HepG2 (cell line): Measurements from ENCODE around the gene CUL4A. TPM values are rescaled to one million over a fixed set of nuclear protein-coding genes. Genes with fewer than 3 reads are reported as not detected.

Experiments
- ATAC-seq: fragments of 200-7000 bp; cut with Tn5 transposase; 3 replicates; pipeline ENCODE4 v1.9.1; 2020; ENCODE audit warnings: mild to moderate bottlenecking, moderate library complexity
- BruUV-seq: library from RNA; stranded (reverse); fragments of 400-500 nt; replicated peaks from 2 replicates; lab custom pipeline; 2021; lab: Mats Ljungman, UMichigan
- CTCF ChIA-PET: fragments of 300-600 bp; formaldehyde crosslinking; extraction: SDS; loops from one replicate; lab custom pipeline; 2021; ENCODE audit warnings: low total read pairs, inconsistent platforms, low intra/inter-chr PET ratio; lab: Yijun Ruan, JAX
- POLR2A ChIA-PET: fragments of 350-600 bp; sonication (Branson Sonifier 250); formaldehyde crosslinking; loops from one replicate; lab custom pipeline; 2020; ENCODE audit warnings: antibody characterized with exemption, inconsistent platforms; lab: Yijun Ruan, JAX
- DNase-seq: peaks from one replicate; pipeline ENCODE4 v3.0.0-alpha.2; 2015; ENCODE audit warnings: low spot score
- FAIRE-seq: peaks from 3 replicates; lab custom pipeline; 2011; peaks lifted over from hg19 to GRCh38; lab: Jason Lieb, UNC
- H2AFZ ChIP-seq: one replicate; pipeline ENCODE4 v1.6.1; 2011; ENCODE audit warnings: low read length, inconsistent platforms
- H3K27ac ChIP-seq: fragments of 300-600 bp; 3 replicates; pipeline ENCODE4 v1.8.0; 2011; ENCODE audit warnings: mixed run types, mild to moderate bottlenecking, mixed read lengths, low read length, inconsistent platforms; ENCODE audit not compliant: insufficient read depth; ENCODE audit errors: extremely low read length
- H3K27me3 ChIP-seq, 2 experiments: fragments of 200-600 bp in 1 of 2; 2 replicates in 1 of 2; 3 replicates in 1 of 2; pipeline versions ENCODE4 v1.6.0 to v1.8.0; 2011; ENCODE audit warnings: low read length in 2 of 2, mild to moderate bottlenecking in 2 of 2, moderate library complexity in 2 of 2, inconsistent platforms in 1 of 2; ENCODE audit not compliant: insufficient read depth in 2 of 2, control insufficient read depth in 1 of 2
- H3K36me3 ChIP-seq, 2 experiments: fragments of 200-600 bp in 1 of 2; replicated peaks in 1 of 2; 2 replicates in 1 of 2; 3 replicates in 1 of 2; pipeline versions ENCODE4 v1.5.1 to v1.8.0; 2011; ENCODE audit warnings: low read length in 2 of 2, inconsistent platforms in 1 of 2; ENCODE audit not compliant: insufficient read depth in 2 of 2, control insufficient read depth in 1 of 2
- H3K4me1 ChIP-seq: 2 replicates; pipeline ENCODE4 v1.5.1; 2012; ENCODE audit warnings: low read length, inconsistent platforms; ENCODE audit not compliant: insufficient read depth
- H3K4me2 ChIP-seq: 2 replicates; pipeline ENCODE4 v1.6.0; 2011; ENCODE audit warnings: low read depth, low read length, inconsistent platforms
- H3K4me3 ChIP-seq, 3 experiments: fragments of 200-600 bp in 1 of 3; sonication (generic), shearing (Covaris generic) in 1 of 3; replicated peaks in 1 of 3; 2 replicates each; pipeline ENCODE4 v1.5.1; 2011 to 2016; ENCODE audit warnings: low read length in 3 of 3, inconsistent platforms in 2 of 3, low read depth in 2 of 3, mild to moderate bottlenecking in 2 of 3, control low read depth in 1 of 3, mixed read lengths in 1 of 3; ENCODE audit not compliant: insufficient read depth in 1 of 3
- H3K79me2 ChIP-seq: one replicate; pipeline ENCODE4 v1.6.1; 2011; ENCODE audit warnings: low read length, inconsistent platforms; ENCODE audit not compliant: insufficient read depth
- H3K9ac ChIP-seq: 2 replicates; pipeline ENCODE4 v1.6.0; 2011; ENCODE audit warnings: mild to moderate bottlenecking, low read depth, low read length, inconsistent platforms; ENCODE audit not compliant: insufficient read depth
- H3K9me3 ChIP-seq: 2 replicates; pipeline ENCODE4 v1.5.1; 2012; ENCODE audit warnings: mild to moderate bottlenecking, low read length
- H4K20me1 ChIP-seq: 2 replicates; pipeline ENCODE4 v1.6.0; 2011; ENCODE audit warnings: inconsistent platforms, mild to moderate bottlenecking, low read length, moderate library complexity; ENCODE audit not compliant: insufficient read depth
- AKAP8 ChIP-seq: sonication (generic); formaldehyde crosslinking; IDR thresholded peaks from 2 replicates; pipeline ENCODE4 v1.5.1; 2020; ENCODE audit warnings: mild to moderate bottlenecking, missing genetic modification reagents
- CC2D1A ChIP-seq: sonication (generic); formaldehyde crosslinking; IDR thresholded peaks from 2 replicates; pipeline ENCODE4 v1.8.1; 2023; ENCODE audit warnings: mild to moderate bottlenecking, missing genetic modification reagents
- EZH2 ChIP-seq: conservative IDR thresholded peaks from 2 replicates; pipeline ENCODE4 v1.6.1; 2012; ENCODE audit warnings: mild to moderate bottlenecking, low read depth, low read length, moderate library complexity
- FOSL2 ChIP-seq: sonication (generic); formaldehyde crosslinking; IDR thresholded peaks from 2 replicates; pipeline ENCODE4 v1.4.0; 2020; ENCODE audit warnings: missing genetic modification reagents
- FOXP1 ChIP-seq, 2 experiments: fragments of 450-650 bp in 1 of 2; IDR thresholded peaks; 2 replicates each; pipeline ENCODE4 v1.6.1; 2017 to 2018; ENCODE audit warnings: antibody characterized with exemption in 1 of 2
- HOXA5 ChIP-seq: sonication (generic); formaldehyde crosslinking; IDR thresholded peaks from 2 replicates; pipeline ENCODE4 v1.4.0; 2020; ENCODE audit warnings: missing genetic modification reagents
- NCOA1 ChIP-seq: sonication (generic); formaldehyde crosslinking; IDR thresholded peaks from 2 replicates; pipeline ENCODE4 v1.9.0; 2021; ENCODE audit warnings: missing genetic modification reagents
- NFKB2 ChIP-seq: sonication (generic); formaldehyde crosslinking; IDR thresholded peaks from 2 replicates; pipeline ENCODE4 v1.4.0; 2020; ENCODE audit warnings: missing genetic modification reagents, borderline replicate concordance
- NPAS2 ChIP-seq: sonication (generic); formaldehyde crosslinking; IDR thresholded peaks from 2 replicates; pipeline ENCODE4 v1.8.0; 2022; ENCODE audit warnings: mild to moderate bottlenecking, missing genetic modification reagents, borderline replicate concordance
- ZFYVE20 ChIP-seq: sonication (generic); formaldehyde crosslinking; IDR thresholded peaks from 2 replicates; pipeline ENCODE4 v1.8.0; 2023; ENCODE audit warnings: low read depth, mild to moderate bottlenecking, moderate library complexity, missing genetic modification reagents, borderline replicate concordance
- ZNF160 ChIP-seq: sonication (generic); formaldehyde crosslinking; IDR thresholded peaks from 2 replicates; pipeline ENCODE4 v1.8.0; 2022; ENCODE audit warnings: mild to moderate bottlenecking, inconsistent platforms, missing genetic modification reagents
- ZNF7 ChIP-seq: IDR thresholded peaks from 2 replicates; pipeline ENCODE4 v1.6.1; 2016; ENCODE audit warnings: missing biosample characterization, missing genetic modification reagents
- ZNF841 ChIP-seq: sonication (generic); formaldehyde crosslinking; IDR thresholded peaks from 2 replicates; pipeline ENCODE4 v1.8.1; 2023; ENCODE audit warnings: missing genetic modification reagents, borderline replicate concordance
- WGBS: methylation state at CpG from one replicate; pipeline ENCODE4 v1.1.6; 2017; ENCODE audit warnings: low lambda C conversion rate; 5-methylcytosine and 5-hydroxymethylcytosine counted together
- in situ Hi-C: cut with HindIII; loops from 2 replicates; pipeline ENCODE4 v1.10.0; 2017; ENCODE audit warnings: low pct_unique_long_range_greater_than_20kb; ENCODE audit not compliant: extremely low pct_ligation_motif_present
- intact Hi-C: fragments of 100-400 bp; cut with micrococcal nuclease; formaldehyde crosslinking; loops from one replicate; pipeline ENCODE4 v1.10.0; 2022; ENCODE audit not compliant: unreplicated experiment
- polyA plus RNA-seq, 8 experiments: library from polyadenylated mRNA; depleted of rRNA in 3 of 8; stranded (reverse) in 7 of 8; unstranded in 1 of 8; fragments of >200 nt; fragmentation: Illumina TruSeq in 4 of 8; extraction: Trizol in 4 of 8; gene quantifications; 2 replicates each; pipeline versions ENCODE4 v1.2.1 to v1.2.3, GENCODE V29; 2011 to 2016; ENCODE audit warnings: low read depth in 4 of 8, missing spikeins in 1 of 8, mixed read lengths in 1 of 8; ENCODE audit not compliant: insufficient read depth in 1 of 8
- total RNA-seq, 5 experiments: library from RNA; depleted of rRNA; stranded (reverse); fragments of >200 nt; fragmentation: Illumina TruSeq; extraction: Trizol; gene quantifications; 2 replicates each; pipeline ENCODE4 v1.2.3, GENCODE V29; 2016; ENCODE audit warnings: low read depth in 1 of 5
- TF ChIP-seq, protein P1 (sequence below): sonication (generic); formaldehyde crosslinking; IDR thresholded peaks from 2 replicates; pipeline ENCODE4 v1.8.0; 2022; ENCODE audit warnings: low read depth, missing genetic modification reagents
- TF ChIP-seq, protein P2 (sequence below): sonication (generic); formaldehyde crosslinking; IDR thresholded peaks from 2 replicates; pipeline ENCODE4 v1.5.0; 2020; ENCODE audit warnings: mild to moderate bottlenecking, missing genetic modification reagents
- TF ChIP-seq, protein P3 (sequence below): sonication (generic); formaldehyde crosslinking; IDR thresholded peaks from 2 replicates; pipeline ENCODE4 v1.9.0; 2022; ENCODE audit warnings: low read depth, missing genetic modification reagents
- TF ChIP-seq, protein P4 (sequence below): sonication (generic); formaldehyde crosslinking; IDR thresholded peaks from 2 replicates; pipeline ENCODE4 v1.4.0; 2020; ENCODE audit warnings: missing genetic modification reagents, borderline replicate concordance

Gene CUL4A
- total and polyA plus RNA-seq, 2 of the 13 experiments (the other 11 are each of a cell fraction or from before 2014, with no cell fraction given) = 51.2 to 75.3 TPM

DNA sequence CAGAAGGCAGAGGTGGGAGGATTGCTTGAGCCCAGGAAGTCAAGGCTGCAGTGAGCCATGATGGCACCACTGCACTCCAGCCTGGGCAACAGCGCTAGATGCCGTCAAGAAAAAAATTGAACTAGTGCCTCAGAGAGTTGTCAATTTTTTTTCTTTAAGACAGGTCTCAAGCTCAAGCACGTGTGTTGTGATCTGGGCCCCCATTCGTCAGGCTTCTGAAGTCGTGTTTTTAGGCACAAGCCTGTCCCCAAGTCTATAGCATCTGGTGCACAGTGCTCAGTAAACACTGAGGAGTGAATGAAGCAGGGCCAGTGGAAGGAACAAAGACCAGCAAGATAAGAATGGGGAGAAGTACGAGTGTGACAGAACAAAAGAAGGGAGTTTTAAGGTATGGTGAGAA lies 63.9 kb downstream of the CUL4A start:
- ATAC-seq (no peak), DNase-seq (no peak), FAIRE-seq (no peak)
- H3K4me1 ChIP-seq = peaks cover 18% of the 10 kb centered on the region
- intact Hi-C loops = no loop called here
- H3K4me3 ChIP-seq = no peak overlapping the region
- TF ChIP-seq AKAP8 (CRISPR knock-in tag) = no peak
- TF ChIP-seq CC2D1A = no peak
- no peak for TF ChIP-seq NCOA1 (CRISPR knock-in tag)
- no peak for TF ChIP-seq FOSL2 (CRISPR knock-in tag)
- no peak for TF ChIP-seq FOXP1 (IDR thresholded peaks at IDR 0.05)
- TF ChIP-seq FOXP1 (CRISPR knock-in tag; IDR thresholded peaks at IDR 0.05) = no peak
- TF ChIP-seq, protein P1, sequence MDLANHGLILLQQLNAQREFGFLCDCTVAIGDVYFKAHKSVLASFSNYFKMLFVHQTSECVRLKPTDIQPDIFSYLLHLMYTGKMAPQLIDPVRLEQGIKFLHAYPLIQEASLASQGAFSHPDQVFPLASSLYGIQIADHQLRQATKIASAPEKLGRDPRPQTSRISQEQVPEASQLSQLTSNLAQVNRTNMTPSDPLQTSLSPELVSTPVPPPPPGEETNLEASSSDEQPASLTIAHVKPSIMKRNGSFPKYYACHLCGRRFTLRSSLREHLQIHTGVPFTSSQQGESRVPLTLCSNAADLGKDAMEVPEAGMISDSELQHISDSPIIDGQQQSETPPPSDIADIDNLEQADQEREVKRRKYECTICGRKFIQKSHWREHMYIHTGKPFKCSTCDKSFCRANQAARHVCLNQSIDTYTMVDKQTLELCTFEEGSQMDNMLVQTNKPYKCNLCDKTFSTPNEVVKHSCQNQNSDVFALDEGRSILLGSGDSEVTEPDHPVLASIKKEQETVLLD (CRISPR knock-in tag) = no peak
- no peak for TF ChIP-seq ZNF7 (CRISPR knock-in tag)
- TF ChIP-seq, protein P2, sequence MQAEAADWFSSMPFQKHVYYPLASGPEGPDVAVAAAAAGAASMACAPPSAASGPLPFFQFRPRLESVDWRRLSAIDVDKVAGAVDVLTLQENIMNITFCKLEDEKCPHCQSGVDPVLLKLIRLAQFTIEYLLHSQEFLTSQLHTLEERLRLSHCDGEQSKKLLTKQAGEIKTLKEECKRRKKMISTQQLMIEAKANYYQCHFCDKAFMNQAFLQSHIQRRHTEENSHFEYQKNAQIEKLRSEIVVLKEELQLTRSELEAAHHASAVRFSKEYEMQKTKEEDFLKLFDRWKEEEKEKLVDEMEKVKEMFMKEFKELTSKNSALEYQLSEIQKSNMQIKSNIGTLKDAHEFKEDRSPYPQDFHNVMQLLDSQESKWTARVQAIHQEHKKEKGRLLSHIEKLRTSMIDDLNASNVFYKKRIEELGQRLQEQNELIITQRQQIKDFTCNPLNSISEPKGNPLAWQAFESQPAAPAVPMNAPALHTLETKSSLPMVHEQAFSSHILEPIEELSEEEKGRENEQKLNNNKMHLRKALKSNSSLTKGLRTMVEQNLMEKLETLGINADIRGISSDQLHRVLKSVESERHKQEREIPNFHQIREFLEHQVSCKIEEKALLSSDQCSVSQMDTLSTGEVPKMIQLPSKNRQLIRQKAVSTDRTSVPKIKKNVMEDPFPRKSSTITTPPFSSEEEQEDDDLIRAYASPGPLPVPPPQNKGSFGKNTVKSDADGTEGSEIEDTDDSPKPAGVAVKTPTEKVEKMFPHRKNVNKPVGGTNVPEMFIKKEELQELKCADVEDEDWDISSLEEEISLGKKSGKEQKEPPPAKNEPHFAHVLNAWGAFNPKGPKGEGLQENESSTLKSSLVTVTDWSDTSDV = no peak
- no peak for TF ChIP-seq ZNF160 (CRISPR knock-in tag)
- no peak for TF ChIP-seq ZFYVE20
- TF ChIP-seq, protein P3, sequence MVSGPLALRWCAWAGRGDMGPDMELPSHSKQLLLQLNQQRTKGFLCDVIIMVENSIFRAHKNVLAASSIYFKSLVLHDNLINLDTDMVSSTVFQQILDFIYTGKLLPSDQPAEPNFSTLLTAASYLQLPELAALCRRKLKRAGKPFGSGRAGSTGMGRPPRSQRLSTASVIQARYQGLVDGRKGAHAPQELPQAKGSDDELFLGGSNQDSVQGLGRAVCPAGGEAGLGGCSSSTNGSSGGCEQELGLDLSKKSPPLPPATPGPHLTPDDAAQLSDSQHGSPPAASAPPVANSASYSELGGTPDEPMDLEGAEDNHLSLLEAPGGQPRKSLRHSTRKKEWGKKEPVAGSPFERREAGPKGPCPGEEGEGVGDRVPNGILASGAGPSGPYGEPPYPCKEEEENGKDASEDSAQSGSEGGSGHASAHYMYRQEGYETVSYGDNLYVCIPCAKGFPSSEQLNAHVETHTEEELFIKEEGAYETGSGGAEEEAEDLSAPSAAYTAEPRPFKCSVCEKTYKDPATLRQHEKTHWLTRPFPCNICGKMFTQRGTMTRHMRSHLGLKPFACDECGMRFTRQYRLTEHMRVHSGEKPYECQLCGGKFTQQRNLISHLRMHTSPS (CRISPR knock-in tag) = no peak
- TF ChIP-seq HOXA5 (CRISPR knock-in tag) = no peak
- TF ChIP-seq, protein P4, sequence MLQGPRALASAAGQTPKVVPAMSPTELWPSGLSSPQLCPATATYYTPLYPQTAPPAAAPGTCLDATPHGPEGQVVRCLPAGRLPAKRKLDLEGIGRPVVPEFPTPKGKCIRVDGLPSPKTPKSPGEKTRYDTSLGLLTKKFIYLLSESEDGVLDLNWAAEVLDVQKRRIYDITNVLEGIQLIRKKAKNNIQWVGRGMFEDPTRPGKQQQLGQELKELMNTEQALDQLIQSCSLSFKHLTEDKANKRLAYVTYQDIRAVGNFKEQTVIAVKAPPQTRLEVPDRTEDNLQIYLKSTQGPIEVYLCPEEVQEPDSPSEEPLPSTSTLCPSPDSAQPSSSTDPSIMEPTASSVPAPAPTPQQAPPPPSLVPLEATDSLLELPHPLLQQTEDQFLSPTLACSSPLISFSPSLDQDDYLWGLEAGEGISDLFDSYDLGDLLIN = no peak
- TF ChIP-seq ZNF841 = no peak
- TF ChIP-seq NFKB2 = no peak
- TF ChIP-seq EZH2 = no peak
- TF ChIP-seq NPAS2 (CRISPR knock-in tag) = no peak
- no peaks in the 10 kb centered on the region for H3K9me3 ChIP-seq
- no peaks in the 10 kb centered on the region for H3K36me3 ChIP-seq
- H2AFZ ChIP-seq = no peak overlapping the region
- POLR2A ChIA-PET = no interaction called here
- H3K27ac ChIP-seq = no peak overlapping the region
- no peak overlapping the region for H3K9ac ChIP-seq
- no TSS peak for BruUV-seq
- 83% methylated on average over 6 of the region's 6 CpGs for WGBS
- H3K4me2 ChIP-seq = no peak overlapping the region
- no peaks in the 10 kb centered on the region for H3K79me2 ChIP-seq
- CTCF ChIA-PET = no interaction called here
- H3K27me3 ChIP-seq = no peaks in the 10 kb centered on the region
- in situ Hi-C loops = no loop called here
- H4K20me1 ChIP-seq = no peaks in the 10 kb centered on the region
